Measurements from ENCODE around the gene ITGA7. TPM values are rescaled to one million over a fixed set of nuclear protein-coding genes. Genes with fewer than 3 reads are reported as not detected.

ITGA7 gene
- total RNA-seq, 4 donors from 2014 or later, result 101 to 207 (median 156) TPM

DNA sequence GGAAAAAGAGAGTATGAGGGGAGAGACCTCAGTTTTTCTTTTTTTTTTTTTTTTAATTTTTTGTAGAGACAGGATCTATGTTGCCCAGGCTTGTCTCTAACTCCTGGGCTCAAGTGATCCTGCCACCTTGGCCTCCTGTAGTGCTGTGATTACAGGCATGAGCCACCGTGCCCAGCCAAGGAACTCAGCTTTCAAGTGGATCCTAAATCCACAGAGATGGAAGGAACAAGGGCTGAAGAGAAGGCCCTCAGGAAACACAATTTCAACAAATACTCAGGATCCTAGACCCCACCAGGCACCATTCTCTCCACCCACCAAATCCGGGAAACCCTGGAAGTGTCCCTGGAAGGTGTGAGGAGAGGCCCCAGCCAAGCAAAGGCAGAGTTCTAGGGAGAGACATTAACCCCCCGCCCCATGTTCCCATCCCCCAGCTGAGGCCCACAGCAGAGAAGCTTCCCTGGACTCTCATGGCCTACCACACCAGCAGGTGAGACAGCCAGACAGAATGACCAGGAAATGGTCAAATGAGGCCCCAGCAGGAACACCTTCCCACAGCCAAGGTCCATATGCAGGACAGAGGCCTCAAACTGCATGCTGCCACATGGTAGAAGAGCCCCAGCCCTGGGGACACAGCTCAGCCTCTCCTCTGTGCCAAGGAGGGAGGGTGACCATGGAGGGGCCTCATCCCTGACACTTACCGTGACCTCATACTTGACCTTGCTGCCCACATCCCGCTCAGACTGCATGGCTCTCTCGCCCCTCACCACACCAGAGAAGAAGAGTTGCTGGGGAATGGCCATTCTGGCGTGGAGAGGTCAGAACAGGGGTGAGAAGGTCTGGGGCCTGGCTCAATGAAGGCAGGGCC, 14.1 kb downstream of the ITGA7 start:
- TF ChIP-seq, protein P1, sequence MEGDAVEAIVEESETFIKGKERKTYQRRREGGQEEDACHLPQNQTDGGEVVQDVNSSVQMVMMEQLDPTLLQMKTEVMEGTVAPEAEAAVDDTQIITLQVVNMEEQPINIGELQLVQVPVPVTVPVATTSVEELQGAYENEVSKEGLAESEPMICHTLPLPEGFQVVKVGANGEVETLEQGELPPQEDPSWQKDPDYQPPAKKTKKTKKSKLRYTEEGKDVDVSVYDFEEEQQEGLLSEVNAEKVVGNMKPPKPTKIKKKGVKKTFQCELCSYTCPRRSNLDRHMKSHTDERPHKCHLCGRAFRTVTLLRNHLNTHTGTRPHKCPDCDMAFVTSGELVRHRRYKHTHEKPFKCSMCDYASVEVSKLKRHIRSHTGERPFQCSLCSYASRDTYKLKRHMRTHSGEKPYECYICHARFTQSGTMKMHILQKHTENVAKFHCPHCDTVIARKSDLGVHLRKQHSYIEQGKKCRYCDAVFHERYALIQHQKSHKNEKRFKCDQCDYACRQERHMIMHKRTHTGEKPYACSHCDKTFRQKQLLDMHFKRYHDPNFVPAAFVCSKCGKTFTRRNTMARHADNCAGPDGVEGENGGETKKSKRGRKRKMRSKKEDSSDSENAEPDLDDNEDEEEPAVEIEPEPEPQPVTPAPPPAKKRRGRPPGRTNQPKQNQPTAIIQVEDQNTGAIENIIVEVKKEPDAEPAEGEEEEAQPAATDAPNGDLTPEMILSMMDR (IDR thresholded peaks at IDR 0.05), result no peak
- DNase-seq (ENCODE audit: low spot score) (no peak), ATAC-seq (ENCODE audit: low FRiP score) (no peak)

DNA sequence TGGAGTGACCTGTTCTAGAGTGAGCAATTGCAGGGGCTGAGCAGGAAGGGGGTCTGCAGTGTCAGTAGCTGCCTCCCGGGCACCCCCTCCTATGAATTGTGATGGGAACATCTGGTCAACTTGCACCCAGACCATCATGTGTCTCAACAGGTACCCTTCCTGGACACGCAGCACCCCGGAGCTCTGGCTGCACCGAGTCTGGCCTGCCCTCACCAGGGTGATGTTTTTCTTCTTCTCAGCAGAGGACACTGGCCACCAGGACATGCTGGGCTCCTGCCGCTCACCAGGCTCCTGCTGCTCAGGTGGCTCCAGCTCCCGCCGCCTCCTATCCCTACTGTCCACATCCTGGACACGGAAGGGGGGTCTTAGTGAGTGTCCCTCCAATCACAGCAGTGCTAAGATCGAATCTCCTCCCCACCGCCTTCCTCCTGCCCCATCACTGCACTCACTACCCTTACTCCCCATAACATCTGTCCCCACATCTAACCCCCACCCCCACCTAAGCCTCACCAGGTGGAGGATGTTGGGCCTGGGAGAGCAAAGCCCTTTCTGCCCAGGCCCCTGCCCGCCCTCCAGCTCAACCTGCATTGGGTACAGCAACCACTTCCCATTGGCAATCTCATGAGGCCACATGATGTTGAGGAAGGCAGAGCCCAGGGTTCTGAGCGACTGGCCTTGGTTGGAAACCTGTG, 14.9 kb downstream of the ITGA7 start:
- no peak for ATAC-seq (ENCODE audit: low FRiP score)
- TF ChIP-seq, protein P1 (IDR thresholded peaks at IDR 0.05), result no peak
- DNase-seq (ENCODE audit: low spot score), result no peak

DNA sequence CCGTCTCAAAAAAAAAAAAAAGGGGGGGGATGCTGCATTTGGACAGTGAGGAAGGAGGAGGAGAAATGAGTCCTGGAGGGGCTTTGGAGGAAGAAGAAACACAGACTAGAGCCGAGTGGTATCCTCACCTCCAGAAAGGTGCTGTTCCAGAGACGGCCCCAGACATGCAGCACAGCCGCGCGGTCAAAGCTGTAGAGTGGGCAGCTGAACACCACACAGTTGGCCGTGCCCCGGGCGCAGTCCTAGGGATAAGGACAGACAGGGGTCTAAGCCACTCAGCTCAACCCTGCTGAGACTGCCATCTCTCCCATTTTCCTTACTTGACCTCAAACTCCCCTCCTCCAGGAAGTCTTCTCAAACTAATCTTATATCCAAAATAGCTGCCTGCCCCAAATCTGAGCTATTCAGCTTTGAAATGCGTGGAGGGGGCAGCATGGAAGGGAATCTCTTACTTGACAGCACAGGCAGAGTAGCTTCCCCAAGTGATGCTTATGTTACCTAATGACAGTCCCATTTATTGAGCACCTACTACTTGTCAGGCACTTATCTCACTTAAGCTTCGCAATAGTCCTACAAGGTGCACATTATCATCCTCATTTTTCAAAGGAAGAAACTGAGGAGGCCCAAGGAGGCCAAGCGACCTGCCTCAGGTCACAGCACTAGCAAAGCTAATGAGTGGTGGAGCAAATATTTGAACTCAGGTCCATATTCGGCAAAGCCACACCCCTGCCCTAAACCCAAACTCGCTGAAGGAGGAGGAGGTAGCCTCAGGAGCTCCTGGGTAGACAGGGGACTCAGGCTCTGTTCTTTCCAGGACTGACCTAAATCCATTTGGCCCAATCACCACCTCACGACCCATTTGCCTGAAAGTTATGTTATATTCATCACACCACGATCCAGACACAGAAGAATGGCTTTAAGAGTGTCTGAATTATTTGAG, 18.7 kb downstream of the ITGA7 start:
- ATAC-seq (ENCODE audit: low FRiP score) (no peak), DNase-seq (ENCODE audit: low spot score) (no peak)
- TF ChIP-seq, protein P1 (IDR thresholded peaks at IDR 0.05), result no peak

DNA sequence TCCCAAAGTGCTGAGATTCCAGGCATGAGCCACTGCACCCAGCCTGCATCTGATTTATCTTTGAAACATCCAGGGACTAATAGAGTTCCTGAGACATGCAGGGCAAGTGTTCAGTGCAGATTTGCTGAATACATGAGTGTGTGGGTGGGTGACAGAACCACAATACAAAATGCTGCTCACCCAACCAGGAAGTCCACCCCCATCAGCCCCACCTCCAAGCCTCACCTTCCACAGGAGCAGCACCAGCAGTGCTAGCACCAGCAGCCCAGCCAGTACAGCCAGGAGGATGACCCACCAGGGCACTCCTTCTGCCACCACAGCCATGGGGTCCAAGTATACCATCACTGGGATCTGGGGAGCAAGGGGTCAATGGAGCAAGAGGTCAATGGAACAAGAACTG, 20.0 kb downstream of the ITGA7 start:
- TF ChIP-seq, protein P1 (IDR thresholded peaks at IDR 0.05), result no peak
- DNase-seq (ENCODE audit: low spot score) (no peak), ATAC-seq (ENCODE audit: low FRiP score) (peak; percentile 32)

DNA sequence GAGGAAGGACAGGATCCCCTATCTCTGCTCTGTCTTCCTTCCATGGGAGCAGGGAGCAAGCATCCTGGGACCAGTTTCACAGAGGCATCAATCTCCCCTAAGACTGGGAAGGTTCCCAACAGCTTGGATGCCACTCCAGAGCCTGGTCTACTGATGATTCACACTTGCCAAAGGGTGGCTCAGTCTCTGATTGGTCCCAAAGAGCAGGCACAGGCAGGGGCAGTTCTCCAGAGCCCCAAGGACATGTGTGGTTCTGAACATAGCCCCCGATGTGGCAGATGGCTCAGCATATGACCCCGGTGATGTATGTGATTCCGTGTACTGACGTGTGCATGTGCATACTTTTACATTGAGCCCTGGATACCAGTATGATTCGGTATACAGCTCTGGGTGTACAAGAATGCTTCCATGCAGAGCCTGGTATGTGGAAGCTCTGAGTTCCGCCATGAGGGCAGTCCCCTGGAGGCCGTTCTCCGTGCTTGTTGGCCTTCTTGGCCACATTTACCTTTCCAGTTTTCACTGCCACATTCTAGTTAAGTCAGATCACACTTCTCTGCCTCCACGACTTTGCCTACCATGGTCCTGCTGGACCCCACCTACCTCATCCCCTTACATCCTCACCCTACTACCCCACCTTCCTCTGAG, 21.2 kb downstream of the ITGA7 start:
- TF ChIP-seq, protein P1 (IDR thresholded peaks at IDR 0.05), result no peak
- DNase-seq (ENCODE audit: low spot score), result no peak
- no peak for ATAC-seq (ENCODE audit: low FRiP score)

DNA sequence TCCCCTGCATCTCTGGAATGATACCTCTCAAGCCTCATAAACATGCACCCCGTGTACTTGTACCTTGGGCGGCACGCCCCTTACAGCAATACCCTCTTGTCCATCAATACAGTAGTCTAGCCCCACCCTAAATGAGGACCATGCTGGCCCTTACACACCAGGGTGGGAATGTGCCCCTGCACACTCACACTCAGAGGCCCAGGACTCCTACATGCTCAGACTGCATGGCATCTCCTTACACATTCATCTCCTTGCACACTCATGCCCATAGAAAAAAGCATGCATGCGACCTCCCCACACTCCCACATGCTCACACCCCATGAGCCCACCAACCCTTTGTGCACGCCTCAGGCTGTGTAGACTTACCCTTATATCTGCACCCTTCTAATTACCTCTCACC, 22.0 kb downstream of the ITGA7 start:
- DNase-seq (ENCODE audit: low spot score) (no peak), ATAC-seq (ENCODE audit: low FRiP score) (no peak)
- TF ChIP-seq, protein P1 (IDR thresholded peaks at IDR 0.05), result no peak

Measured in omental fat pad (tissue), 4 donors.